Measurements from ENCODE around the gene BIN1. TPM values are rescaled to one million over a fixed set of nuclear protein-coding genes. Genes with fewer than 3 reads are reported as not detected.

Gene BIN1
- total RNA-seq, 1 experiment from 2014 or later = 42.5 TPM

GRCh38 chr2:127121776-127122176 lies 14.8 kb upstream of the BIN1 start:
- Mint-ChIP-seq H3K9me3 (peaks cover 61% of the 10 kb centered on the region), H3K36me3 (peaks cover 39% of the 10 kb centered on the region), H3K27ac (no peak overlapping the region), H3K27me3 (ENCODE audit: low read depth) (peaks cover 6% of the 10 kb centered on the region), H3K4me1 (no peaks in the 10 kb centered on the region), H3K4me3 (no peak overlapping the region)
- ATAC-seq (no peak), DNase-seq (ENCODE audit: low spot score) (no peak)
- ChIA-PET CTCF (no interaction called here), POLR2A (no interaction called here)
- TF ChIP-seq, protein P1, sequence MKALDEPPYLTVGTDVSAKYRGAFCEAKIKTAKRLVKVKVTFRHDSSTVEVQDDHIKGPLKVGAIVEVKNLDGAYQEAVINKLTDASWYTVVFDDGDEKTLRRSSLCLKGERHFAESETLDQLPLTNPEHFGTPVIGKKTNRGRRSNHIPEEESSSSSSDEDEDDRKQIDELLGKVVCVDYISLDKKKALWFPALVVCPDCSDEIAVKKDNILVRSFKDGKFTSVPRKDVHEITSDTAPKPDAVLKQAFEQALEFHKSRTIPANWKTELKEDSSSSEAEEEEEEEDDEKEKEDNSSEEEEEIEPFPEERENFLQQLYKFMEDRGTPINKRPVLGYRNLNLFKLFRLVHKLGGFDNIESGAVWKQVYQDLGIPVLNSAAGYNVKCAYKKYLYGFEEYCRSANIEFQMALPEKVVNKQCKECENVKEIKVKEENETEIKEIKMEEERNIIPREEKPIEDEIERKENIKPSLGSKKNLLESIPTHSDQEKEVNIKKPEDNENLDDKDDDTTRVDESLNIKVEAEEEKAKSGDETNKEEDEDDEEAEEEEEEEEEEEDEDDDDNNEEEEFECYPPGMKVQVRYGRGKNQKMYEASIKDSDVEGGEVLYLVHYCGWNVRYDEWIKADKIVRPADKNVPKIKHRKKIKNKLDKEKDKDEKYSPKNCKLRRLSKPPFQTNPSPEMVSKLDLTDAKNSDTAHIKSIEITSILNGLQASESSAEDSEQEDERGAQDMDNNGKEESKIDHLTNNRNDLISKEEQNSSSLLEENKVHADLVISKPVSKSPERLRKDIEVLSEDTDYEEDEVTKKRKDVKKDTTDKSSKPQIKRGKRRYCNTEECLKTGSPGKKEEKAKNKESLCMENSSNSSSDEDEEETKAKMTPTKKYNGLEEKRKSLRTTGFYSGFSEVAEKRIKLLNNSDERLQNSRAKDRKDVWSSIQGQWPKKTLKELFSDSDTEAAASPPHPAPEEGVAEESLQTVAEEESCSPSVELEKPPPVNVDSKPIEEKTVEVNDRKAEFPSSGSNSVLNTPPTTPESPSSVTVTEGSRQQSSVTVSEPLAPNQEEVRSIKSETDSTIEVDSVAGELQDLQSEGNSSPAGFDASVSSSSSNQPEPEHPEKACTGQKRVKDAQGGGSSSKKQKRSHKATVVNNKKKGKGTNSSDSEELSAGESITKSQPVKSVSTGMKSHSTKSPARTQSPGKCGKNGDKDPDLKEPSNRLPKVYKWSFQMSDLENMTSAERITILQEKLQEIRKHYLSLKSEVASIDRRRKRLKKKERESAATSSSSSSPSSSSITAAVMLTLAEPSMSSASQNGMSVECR (CRISPR knock-in tag; IDR thresholded peaks at IDR 0.05; ENCODE audit: borderline replicate concordance) = no peak
- TF ChIP-seq NR3C1 (CRISPR knock-in tag; conservative IDR thresholded peaks at IDR 0.05; ENCODE audit: low read depth) (no peak), TCF7 (CRISPR knock-in tag; IDR thresholded peaks at IDR 0.05; ENCODE audit: low read depth) (no peak), HMGA2 (CRISPR knock-in tag; IDR thresholded peaks at IDR 0.05) (no peak), PRDM15 (CRISPR knock-in tag; IDR thresholded peaks at IDR 0.05) (no peak), ZNF121 (CRISPR knock-in tag; IDR thresholded peaks at IDR 0.05) (no peak), GRHL2 (CRISPR knock-in tag; IDR thresholded peaks at IDR 0.05; ENCODE audit: insufficient replicate concordance, severe bottlenecking) (no peak), ZNF423 (CRISPR knock-in tag; IDR thresholded peaks at IDR 0.05) (no peak), FOXK1 (CRISPR knock-in tag; IDR thresholded peaks at IDR 0.05) (no peak), ZBTB21 (CRISPR knock-in tag; IDR thresholded peaks at IDR 0.05; ENCODE audit: borderline replicate concordance) (no peak), E2F5 (CRISPR knock-in tag; IDR thresholded peaks at IDR 0.05) (no peak)
- TF ChIP-seq, protein P2, sequence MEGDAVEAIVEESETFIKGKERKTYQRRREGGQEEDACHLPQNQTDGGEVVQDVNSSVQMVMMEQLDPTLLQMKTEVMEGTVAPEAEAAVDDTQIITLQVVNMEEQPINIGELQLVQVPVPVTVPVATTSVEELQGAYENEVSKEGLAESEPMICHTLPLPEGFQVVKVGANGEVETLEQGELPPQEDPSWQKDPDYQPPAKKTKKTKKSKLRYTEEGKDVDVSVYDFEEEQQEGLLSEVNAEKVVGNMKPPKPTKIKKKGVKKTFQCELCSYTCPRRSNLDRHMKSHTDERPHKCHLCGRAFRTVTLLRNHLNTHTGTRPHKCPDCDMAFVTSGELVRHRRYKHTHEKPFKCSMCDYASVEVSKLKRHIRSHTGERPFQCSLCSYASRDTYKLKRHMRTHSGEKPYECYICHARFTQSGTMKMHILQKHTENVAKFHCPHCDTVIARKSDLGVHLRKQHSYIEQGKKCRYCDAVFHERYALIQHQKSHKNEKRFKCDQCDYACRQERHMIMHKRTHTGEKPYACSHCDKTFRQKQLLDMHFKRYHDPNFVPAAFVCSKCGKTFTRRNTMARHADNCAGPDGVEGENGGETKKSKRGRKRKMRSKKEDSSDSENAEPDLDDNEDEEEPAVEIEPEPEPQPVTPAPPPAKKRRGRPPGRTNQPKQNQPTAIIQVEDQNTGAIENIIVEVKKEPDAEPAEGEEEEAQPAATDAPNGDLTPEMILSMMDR (IDR thresholded peaks at IDR 0.05) = no peak
- TF ChIP-seq, protein P3, sequence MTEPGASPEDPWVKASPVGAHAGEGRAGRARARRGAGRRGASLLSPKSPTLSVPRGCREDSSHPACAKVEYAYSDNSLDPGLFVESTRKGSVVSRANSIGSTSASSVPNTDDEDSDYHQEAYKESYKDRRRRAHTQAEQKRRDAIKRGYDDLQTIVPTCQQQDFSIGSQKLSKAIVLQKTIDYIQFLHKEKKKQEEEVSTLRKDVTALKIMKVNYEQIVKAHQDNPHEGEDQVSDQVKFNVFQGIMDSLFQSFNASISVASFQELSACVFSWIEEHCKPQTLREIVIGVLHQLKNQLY (CRISPR knock-in tag; IDR thresholded peaks at IDR 0.05) = no peak
- TF ChIP-seq, protein P4, sequence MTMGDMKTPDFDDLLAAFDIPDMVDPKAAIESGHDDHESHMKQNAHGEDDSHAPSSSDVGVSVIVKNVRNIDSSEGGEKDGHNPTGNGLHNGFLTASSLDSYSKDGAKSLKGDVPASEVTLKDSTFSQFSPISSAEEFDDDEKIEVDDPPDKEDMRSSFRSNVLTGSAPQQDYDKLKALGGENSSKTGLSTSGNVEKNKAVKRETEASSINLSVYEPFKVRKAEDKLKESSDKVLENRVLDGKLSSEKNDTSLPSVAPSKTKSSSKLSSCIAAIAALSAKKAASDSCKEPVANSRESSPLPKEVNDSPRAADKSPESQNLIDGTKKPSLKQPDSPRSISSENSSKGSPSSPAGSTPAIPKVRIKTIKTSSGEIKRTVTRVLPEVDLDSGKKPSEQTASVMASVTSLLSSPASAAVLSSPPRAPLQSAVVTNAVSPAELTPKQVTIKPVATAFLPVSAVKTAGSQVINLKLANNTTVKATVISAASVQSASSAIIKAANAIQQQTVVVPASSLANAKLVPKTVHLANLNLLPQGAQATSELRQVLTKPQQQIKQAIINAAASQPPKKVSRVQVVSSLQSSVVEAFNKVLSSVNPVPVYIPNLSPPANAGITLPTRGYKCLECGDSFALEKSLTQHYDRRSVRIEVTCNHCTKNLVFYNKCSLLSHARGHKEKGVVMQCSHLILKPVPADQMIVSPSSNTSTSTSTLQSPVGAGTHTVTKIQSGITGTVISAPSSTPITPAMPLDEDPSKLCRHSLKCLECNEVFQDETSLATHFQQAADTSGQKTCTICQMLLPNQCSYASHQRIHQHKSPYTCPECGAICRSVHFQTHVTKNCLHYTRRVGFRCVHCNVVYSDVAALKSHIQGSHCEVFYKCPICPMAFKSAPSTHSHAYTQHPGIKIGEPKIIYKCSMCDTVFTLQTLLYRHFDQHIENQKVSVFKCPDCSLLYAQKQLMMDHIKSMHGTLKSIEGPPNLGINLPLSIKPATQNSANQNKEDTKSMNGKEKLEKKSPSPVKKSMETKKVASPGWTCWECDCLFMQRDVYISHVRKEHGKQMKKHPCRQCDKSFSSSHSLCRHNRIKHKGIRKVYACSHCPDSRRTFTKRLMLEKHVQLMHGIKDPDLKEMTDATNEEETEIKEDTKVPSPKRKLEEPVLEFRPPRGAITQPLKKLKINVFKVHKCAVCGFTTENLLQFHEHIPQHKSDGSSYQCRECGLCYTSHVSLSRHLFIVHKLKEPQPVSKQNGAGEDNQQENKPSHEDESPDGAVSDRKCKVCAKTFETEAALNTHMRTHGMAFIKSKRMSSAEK (CRISPR knock-in tag; IDR thresholded peaks at IDR 0.05; ENCODE audit: borderline replicate concordance) = no peak
